GM12872 (cell line): ENCODE measurements around the gene GOLGA7B.

ENCODE experiments used
- CTCF ChIP-seq: IDR thresholded peaks from 3 replicates; pipeline ENCODE4 v1.5.1; 2011; ENCODE audit warnings: low read depth, mild to moderate bottlenecking, low read length, moderate library complexity; ENCODE audit not compliant: insufficient read depth

The GOLGA7B gene

GRCh38 chr10:97916586-97916985 lies 66.9 kb downstream of the GOLGA7B start:
- no peak for TF ChIP-seq CTCF

- no peak for TF ChIP-seq CTCF
These were observed 69.4 kb downstream of the GOLGA7B start for GRCh38 chr10:97919012-97919411.

GRCh38 chr10:97920865-97921264 lies 71.2 kb downstream of the GOLGA7B start:
- no peak for TF ChIP-seq CTCF
